HUDEP-2 (cell line): ENCODE measurements around the gene SLC29A2.
A peak's percentile ranks its signal among the peaks of the same experiment; 100 is the strongest.
"Not testable (repeated sequence)": the region's sequence is repeated elsewhere in the genome, so short reads cannot be mapped to it uniquely, and the experiment has no call there.

Experiments
- DNase-seq, 76 experiments: peaks; one replicate each; lab custom pipeline; 2025; ENCODE audit not compliant: unreplicated experiment in 76 of 76; lab: John Stamatoyannopoulos, UW

The SLC29A2 gene

DNA sequence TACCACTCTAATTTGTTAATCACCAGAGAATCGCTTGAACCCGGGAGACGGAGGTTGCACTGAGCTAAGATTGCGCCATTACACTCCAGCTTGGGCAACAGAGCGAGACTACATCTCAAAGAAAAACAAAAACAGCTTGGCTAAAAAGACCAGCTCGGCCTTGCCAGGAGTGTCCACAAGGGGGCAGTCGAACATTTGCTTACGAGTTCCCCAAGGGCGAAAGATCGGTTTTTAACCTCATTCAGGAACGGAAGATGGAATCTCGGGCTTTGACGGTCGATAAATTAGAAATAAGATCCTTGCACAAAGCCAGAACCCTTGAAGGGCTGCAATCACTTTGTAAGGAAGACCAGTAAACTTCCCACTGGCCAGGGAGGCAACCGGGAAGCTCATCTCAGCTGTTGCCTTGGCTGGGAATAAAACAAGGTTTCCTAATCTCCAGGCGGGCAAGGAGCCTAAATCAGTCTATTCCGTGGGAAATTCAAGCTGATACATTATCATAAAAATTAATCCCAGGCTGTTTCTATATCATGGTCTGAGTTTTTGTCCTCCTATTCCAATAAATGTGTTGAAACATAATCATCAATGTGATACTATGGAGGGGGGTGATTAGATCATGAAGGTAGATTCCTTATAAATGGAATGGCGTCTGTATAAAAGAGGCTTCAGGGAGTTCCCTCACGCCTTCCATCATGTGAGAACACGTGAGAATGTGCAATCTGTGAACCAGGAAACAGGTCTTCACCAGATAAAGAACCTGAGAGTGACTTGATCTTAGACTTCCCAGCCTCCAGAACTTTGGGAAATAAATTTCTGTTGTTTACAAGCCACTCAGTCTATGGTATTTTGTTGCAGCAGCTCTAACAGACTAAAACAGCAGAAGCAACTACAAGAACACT is 14.9 kb upstream of the SLC29A2 start:
- DNase-seq, result peak in 65 of 76 experiments; percentile 3 to 79 (median 54)

DNA sequence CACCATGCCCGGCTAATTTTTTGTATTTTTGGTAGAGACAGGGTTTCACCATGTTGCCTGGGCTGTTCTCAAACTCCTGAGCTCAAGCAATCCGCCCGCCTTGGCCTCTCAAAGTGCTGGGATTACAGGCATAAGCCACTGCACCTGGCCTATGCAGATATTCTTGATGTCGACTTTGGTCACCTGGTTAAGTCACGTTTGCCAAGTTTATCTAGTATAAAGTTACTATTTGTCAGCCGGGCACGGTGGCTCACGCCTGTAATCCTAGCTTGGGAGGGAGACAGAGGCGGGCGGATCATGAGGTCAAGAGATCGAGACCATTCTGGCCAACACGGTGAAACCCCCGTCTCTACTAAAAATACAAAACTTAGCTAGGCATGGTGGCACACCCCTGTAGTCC is 12.8 kb upstream of the SLC29A2 start:
- DNase-seq, result not testable (repeated sequence)

DNA sequence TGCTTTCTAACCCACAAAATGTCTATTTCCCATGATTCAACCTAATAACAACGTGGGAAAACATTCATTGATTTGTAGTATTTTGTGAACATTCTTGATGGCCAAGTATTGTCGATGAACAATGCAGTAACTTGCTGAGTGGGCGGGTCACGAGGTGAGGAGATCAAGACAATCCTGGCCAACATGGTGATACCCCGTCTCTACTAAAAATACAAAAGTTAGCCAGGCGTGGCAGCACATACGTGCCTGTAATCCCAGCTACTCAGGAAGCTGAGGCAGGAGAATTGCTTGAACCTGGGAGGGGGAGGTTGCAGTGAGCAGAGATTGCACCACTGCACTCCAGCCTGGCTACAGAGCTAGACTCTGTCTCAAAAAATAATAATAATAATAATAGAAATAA is 8.7 kb upstream of the SLC29A2 start:
- peak in 1 of 76 experiments; percentile 16 for DNase-seq

DNA sequence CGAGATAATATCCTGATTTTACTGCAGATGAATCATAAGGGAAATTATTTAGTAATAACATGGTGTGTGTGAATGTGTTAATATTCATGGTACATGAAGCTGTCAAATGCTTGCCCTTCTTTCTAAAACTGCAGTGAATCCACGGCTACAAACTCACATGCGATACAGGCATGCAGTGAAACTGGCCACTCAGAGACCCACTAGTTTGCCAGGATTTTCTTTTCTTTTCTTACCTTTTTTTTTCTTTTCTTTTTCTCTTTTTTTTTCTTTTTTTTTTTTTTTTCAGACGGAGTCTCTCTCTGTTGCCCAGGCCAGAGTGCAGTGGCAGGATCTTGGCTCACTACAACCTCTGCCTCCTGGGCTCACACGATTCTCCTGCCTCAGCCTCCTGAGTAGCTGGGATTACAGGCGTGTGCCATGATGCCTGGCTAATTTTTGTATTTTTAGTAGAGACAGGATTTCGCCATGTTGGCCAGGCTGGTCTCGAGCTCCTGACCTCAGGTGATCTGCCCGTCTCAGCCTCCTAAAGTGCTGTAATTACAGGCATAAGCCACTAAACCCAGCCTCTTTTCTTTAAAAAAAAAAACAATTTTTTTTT is 2.2 kb upstream of the SLC29A2 start:
- DNase-seq, result not testable (repeated sequence)

DNA sequence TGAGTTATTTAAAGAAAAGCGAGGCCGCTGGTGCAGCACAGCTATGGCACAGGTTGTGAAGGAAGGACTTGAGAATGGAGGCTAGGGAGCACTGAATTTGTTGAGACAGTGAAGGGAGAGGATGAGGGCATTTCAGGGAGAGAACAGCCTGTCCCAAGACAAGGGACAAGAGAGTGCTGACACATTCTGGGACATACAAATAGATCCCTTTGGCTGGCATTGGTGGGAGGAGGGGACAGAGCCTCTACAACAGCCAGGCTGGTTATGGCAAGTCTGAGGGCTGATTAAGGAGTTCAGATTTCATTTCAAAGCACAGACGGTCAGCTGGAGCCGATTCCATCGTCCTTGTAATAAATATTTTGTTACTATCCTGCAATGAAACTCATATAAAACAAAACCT is 1.7 kb upstream of the SLC29A2 start:
- DNase-seq, result no peak

DNA sequence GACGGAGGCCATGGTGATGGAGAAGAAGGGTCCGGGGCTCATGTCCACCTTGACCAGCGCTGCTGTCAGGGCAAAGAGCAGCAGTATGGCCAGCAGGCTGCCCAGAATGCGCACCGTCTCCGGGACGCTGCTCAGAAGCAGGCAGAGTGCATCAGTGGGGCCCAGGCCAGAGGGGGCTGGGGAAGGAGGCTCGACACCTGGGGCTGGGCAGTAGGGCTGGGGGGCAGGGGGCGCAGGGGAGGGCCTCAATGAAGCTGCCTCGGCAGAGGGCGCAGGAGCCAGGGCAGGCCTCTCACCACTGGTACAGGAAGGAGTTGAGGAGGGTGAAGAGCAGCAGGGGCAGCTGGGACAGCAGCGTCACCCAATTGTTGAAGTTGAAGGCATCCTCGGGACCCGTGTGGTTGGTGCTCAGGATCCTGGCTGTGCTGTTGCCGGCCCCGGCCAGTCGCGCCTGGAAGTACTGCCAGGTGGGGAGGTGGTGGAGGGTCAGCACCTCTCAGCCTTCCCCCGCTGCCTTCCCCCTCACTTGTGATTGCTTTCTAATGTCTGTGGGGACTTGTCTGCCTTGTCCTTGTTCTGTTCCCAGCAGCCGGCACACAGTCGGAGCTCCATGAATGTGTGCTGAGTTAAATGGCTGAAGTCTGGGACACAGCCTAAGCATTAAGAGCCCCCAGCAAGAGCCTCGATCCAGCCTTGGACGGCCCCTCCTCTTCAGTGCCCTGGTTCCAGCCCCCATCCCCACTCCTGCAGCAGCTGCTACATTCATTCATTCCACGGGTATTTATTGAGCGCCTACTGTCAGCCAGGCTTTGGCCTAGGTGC is 2.3 kb downstream of the SLC29A2 start:
- no peak for DNase-seq

DNA sequence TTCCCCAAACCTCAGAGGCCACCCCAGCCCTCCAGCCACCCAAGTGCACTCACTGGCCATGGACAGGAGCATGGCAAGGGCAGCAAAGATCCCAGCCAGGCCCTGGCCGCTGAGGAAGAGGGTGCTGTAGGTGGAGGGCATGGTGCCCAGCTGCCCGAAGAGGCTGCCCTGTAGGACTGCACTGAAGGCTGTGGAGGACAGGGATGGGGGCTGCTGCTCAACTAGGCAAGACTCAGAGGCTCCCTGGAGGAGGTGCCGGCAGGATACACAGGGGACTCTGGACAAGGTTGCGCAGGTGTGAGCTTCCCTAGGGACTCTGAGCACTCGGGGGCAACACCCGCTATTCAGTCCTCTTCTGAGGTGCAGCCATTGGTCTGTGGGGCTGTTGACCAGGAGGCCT is 3.1 kb downstream of the SLC29A2 start:
- no peak for DNase-seq

DNA sequence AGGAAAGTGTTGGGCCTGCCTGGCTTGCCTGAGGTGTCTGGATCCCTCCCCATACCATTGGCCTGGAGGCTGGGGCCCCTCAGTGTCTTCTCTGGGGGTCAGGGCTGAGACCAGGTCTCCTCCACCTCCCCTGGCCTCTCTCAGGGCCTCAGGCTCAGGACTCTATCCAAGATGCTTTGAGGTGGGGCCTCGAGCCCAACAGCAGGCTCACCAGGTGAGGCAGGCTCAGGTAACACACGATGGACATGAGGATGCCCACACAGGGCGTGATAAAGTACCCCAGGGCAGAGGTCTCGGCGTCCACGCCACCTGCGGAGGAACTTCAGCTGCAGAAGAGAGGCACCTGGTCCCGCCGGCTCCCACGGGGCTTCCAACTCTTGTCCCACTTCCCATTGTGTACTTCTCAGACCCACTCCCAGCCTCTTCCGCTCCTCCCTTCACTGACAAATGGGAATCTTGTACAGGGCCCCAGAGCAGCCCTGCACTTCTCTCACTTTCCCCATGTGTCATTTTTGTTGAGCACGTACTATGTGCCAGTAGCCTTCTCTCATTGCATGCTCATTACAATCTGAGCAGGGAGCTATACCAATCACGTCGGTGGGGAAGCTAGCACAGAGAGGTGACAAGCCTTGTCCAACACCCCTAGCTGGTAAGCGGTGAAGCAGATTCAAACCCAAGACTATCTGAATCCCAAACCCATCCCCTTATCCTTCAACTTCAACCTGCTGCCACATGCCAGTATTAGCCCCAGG is 3.8 kb downstream of the SLC29A2 start:
- DNase-seq, result no peak

DNA sequence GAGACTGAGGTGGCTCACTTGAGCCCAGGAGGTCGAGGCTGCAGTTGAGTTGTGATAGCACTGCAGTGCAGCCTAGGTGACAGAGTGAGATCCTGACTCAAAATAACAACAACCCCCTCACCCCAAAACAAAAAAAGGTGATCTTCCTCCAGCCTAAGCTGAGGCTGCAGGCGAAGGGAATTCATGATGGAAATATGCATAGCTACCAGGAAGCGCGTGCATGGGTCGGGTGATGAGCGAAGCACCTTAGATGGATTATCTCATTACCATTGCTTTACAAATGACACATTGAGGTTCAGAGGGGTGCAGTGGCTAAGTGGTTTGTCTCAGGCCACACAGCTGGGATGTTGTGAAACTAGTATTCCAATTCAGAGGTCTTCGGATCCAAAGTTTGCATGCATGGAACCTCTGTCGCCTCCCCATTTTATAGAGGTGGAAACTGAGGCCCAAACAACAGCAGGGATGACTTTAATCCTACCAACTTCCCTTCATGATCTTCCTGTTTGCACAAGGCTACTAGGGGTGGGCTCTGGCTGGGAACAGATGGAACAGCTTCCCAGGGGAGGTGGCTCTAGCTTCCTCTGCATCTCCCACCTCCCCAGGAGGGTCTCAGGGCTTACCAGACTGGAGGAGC is 4.6 kb downstream of the SLC29A2 start:
- DNase-seq, result no peak

DNA sequence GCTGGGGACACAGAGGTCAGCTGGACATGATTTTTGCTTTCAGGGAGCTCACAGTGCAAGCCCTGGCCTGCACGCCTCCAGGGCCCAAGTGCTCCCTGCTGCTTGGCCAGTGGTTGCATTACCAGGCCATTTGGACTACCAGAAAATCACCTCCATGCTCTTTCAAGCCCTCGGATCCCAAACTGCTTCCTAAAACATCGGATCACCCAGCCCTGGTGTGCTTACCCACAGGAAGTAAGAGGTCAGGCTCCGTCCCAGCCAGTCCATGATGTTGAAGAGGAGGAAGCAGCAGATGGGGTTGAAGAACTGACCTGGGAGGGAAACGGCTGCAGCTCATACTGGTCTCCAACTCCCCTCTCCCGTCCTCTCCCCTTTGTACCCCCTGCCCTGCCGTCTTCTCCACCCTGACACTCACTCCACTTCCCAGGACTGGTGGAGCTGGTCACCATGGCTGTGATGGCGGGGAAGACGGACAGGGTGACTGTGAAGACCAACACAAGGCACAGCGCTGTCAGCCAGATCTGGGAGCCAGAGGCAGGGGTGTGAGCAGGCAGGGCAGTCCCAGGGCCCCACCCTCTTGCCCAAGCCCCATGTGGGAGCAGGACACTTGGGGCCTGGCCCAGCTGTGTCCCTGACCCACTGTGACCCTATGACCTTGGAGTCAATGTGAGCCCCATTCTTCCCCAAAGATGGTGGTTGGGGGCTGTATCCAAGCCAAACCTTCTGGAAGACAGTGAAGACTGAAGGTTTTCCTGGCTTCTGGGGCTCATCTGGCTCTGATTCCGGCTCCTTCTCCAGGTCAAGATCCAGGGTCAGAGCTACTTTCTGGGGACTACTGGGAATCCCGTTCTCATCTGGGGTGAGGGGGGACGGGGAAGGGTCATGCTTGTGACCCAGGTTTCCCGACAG is 5.6 kb downstream of the SLC29A2 start:
- no peak for DNase-seq

DNA sequence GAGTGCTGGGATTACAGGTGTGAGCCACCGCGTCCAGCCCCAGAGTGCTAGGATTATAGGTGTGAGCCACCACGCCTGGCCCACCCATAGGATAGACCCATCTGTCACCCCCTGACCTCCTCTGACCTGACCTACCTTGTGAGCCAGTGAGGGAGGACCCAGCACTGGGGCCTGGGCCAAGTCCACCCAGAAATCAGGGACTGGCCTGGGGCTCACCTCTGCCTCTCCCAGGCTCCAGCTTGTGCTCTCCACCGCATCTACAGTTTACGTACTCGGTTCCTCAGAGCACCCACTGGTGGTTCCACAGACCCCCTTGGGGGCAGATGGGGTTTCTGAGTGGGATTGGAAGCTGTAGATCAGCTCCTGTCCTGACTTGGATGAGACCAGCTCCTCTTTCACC is 6.4 kb downstream of the SLC29A2 start:
- DNase-seq, result no peak

DNA sequence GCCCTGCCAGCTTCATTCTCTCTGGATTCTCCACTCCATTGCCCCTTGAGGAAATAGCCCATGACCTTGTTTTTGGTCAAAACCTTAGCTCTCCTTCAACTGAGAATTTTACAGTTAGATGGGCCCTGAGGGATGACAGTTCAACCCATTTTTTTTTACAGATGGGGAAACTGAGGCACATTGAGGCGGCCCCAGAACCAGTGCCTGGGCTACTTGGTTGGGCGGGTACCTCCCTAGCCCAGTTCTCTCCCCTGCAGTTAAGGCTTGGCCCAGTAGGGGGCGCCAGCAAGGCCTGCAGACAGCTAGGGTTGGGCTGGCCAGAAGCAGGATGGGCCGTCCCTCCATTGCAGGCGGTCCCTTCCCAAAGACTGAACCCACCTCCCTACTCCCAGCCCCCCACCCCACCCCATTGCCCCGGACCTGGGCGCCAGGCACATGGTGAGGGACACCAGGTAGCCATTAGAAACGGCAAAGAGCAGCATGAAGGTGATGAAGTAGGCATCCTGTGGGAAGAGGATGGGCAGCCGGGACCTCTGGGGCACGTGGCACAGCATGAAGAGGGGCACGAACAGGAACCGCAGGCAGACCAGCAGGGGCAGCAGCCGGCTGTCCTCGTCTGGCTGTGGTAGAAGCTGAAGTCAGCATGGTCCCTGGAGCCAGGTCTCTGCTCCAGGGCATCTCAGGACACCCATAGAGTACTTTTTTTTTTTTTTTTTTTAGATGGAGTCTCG is 7.6 kb downstream of the SLC29A2 start:
- DNase-seq, result peak in 67 of 76 experiments; percentile 8 to 81 (median 58)

DNA sequence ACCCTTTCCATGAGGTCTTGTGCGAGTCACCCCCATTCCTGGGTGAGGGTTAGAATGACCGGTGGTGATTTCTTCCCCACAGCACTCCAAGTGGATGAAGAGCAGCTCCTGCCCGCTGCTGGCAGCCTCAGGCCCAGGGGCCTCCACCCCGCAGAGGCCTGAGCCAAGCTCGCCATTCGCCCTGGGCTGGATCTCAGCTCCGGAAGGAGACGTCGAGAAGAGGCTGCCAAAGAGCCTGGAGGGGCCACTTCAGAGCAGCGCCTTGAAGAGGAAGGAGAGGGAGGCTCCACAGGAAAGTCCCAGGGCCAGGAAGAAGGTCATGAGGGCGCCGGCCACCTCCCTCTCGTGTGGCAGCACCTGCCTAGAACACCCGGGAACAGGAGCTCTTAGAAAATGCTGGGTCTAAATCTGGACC is 8.4 kb downstream of the SLC29A2 start:
- DNase-seq, result no peak

DNA sequence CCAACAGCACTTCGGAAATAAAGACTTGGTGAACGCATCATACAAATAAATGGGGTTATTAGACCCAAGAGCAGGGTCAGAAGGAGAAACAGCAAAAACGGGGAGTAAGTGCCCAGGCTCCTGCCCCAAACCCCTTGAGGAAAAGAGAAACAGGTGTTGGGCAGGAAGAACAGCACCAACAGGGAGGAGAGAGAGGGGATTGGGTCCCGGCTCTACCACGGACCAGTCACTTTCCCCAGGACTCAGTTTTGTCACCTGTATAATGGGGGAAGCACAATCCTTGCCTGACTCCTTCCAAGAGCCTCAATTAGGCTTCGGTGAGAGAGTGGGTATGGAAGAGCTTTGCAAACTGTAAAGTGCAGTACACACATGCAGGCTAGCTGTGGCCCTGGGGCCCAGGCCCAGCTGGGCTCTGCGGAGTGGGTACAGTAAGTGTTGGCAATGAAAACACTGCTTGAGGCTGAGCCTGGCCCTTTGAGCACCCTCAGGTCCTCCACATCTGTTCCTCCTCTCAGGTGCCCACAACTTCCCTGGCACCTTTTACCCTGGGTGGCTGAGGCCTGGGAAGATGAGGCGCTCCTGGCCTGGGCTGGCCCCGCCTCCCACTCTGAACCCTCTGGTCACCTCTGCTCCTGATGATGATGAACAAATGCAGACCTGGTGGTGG is 8.9 kb downstream of the SLC29A2 start:
- no peak for DNase-seq

DNA sequence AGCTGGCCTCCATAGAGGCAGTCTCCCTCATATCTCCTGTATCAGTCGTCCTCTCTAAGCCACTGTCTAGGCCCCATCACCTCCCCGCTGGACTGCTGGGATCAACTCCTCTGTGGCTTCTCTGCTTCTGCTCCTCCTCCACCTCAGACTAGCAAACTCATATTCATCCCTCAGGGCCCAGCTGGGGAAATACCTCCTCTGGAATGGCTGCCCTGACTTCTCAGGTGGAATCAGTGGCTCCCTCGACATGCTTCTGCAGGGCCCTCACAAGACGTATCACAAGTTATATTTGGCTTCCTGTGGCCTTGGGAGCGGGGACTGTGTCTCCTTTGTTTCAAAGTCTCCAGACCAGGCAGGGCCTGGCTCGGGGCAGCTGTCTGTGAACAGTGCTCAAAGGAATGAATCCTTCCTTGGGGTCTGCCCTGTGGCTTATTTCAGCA is 10.0 kb downstream of the SLC29A2 start:
- DNase-seq, result no peak

DNA sequence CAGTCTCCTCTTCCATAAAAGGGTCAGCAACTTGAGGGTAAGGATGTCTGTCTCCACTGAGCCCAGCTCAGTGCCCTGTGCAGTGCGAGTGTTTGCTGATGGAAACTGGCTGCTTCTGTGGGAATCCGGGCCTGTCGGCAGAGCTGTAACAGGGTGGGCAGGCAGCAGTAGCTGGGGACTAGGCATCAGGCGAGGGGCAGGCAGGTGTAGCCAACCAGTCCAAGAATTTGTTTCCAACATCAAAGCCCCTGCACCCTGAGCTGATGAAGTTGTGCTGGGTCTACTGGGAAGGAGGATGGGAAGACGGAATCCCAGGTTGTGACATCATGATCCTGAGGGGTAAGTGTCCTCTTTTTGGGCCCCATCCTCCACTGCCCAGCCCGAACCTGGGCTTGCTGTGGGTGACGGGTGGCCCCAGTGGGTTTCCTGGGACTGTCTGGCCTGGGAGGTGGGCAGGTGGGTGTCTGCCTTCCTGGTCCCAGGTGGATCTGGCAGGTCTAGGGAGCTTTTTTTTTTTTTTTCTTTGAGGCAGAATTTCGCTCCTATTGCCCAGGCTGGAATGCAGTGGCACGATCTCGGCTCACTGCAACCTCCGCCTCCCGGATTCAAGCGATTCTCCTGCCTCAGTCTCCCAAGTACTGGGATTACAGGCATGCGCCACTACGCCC is 11.0 kb downstream of the SLC29A2 start:
- no peak for DNase-seq

DNA sequence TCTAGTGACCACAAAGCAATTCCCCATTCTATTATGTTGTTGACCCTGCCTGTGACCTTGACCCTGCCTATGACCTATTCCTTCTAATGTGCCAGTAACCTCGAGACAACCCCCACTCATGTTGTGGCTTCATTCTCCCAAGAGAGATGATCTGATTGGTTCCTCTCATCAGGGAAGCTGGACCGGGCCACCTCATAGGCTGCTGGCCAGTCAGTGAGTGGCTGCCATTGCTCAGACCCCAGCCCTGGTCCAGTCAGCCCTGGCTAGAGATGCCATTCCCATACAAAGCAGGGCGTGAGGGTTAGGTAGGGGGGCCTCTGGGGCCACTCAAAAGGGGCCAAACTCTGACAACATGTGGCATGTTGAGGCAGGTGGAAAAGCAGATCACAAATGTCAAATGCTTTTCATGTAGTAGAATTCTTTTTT is 11.9 kb downstream of the SLC29A2 start:
- DNase-seq, result no peak
